ENCODE results near the gene CASP8. TPM values are rescaled to one million over a fixed set of nuclear protein-coding genes. Genes with fewer than 3 reads are reported as not detected.

The CASP8 gene
- polyA plus RNA-seq, 1 donor from 2014 or later: not detected

GRCh38 chr2:201232467-201232815, 27.9 kb upstream of the CASP8 start:
- Histone ChIP-seq H4K20me1 (ENCODE audit: insufficient read depth) (no peaks in the 10 kb centered on the region), H3K79me2 (replicated peaks; ENCODE audit: insufficient read depth, low read length) (no peaks in the 10 kb centered on the region), H3F3A (ENCODE audit: insufficient read depth, low read length, poor library complexity, severe bottlenecking) (no peaks in the 10 kb centered on the region), H3K9me2 (ENCODE audit: insufficient read depth, low read length) (no peaks in the 10 kb centered on the region), H3K9ac (ENCODE audit: low read length) (no peak overlapping the region), H3K36me3 (ENCODE audit: insufficient read depth, low read length) (no peaks in the 10 kb centered on the region), H2AFZ (ENCODE audit: low read depth, low read length) (no peak overlapping the region), H3K4me3 (ENCODE audit: low read length) (no peak overlapping the region), H3K27ac (ENCODE audit: low read length) (no peak overlapping the region), H3K9me3 (ENCODE audit: low read length) (no peaks in the 10 kb centered on the region), H3K27me3 (ENCODE audit: insufficient read depth, low read depth, low read length) (no peaks in the 10 kb centered on the region), H3K4me2 (ENCODE audit: low read length) (no peak overlapping the region)
- TF ChIP-seq REST (IDR thresholded peaks at IDR 0.05; ENCODE audit: borderline replicate concordance): no peak
- TF ChIP-seq RAD21 (conservative IDR thresholded peaks at IDR 0.05): no peak
- no peak for TF ChIP-seq EZH2 (IDR thresholded peaks at IDR 0.05; ENCODE audit: borderline replicate concordance, insufficient read depth, low read length, poor library complexity, severe bottlenecking)
- no peak for TF ChIP-seq EP300 (conservative IDR thresholded peaks at IDR 0.05; ENCODE audit: poor library complexity, severe bottlenecking)
- no peak for TF ChIP-seq SMC3 (conservative IDR thresholded peaks at IDR 0.05; ENCODE audit: poor library complexity)
- no peak for TF ChIP-seq POLR2AphosphoS5 (IDR thresholded peaks at IDR 0.05)
- no peak for TF ChIP-seq MXI1 (conservative IDR thresholded peaks at IDR 0.05; ENCODE audit: poor library complexity, severe bottlenecking)
- no peak for TF ChIP-seq TAF1 (IDR thresholded peaks at IDR 0.05; ENCODE audit: low read depth)
- TF ChIP-seq CTCF (IDR thresholded peaks at IDR 0.05; ENCODE audit: poor library complexity, severe bottlenecking): no peak

GRCh38 chr2:201233192-201233811, 27.0 kb upstream of the CASP8 start:
- H3K9me3 ChIP-seq (ENCODE audit: low read length): no peaks in the 10 kb centered on the region
- no peak overlapping the region for H3K27ac ChIP-seq (ENCODE audit: low read length)
- H4K20me1 ChIP-seq (ENCODE audit: insufficient read depth): no peaks in the 10 kb centered on the region
- no peak overlapping the region for H3K4me3 ChIP-seq (ENCODE audit: low read length)
- no peak overlapping the region for H3K9ac ChIP-seq (ENCODE audit: low read length)
- H3K36me3 ChIP-seq (ENCODE audit: insufficient read depth, low read length): no peaks in the 10 kb centered on the region
- no peak for TF ChIP-seq CTCF (IDR thresholded peaks at IDR 0.05; ENCODE audit: poor library complexity, severe bottlenecking)
- TF ChIP-seq REST (IDR thresholded peaks at IDR 0.05; ENCODE audit: borderline replicate concordance): no peak
- no peak for TF ChIP-seq EZH2 (IDR thresholded peaks at IDR 0.05; ENCODE audit: borderline replicate concordance, insufficient read depth, low read length, poor library complexity, severe bottlenecking)
- TF ChIP-seq RAD21 (conservative IDR thresholded peaks at IDR 0.05): no peak
- no peak for TF ChIP-seq MXI1 (conservative IDR thresholded peaks at IDR 0.05; ENCODE audit: poor library complexity, severe bottlenecking)
- no peak for TF ChIP-seq SMC3 (conservative IDR thresholded peaks at IDR 0.05; ENCODE audit: poor library complexity)
- no peak for TF ChIP-seq TAF1 (IDR thresholded peaks at IDR 0.05; ENCODE audit: low read depth)
- TF ChIP-seq POLR2AphosphoS5 (IDR thresholded peaks at IDR 0.05): no peak
- TF ChIP-seq EP300 (conservative IDR thresholded peaks at IDR 0.05; ENCODE audit: poor library complexity, severe bottlenecking): no peak
- no peaks in the 10 kb centered on the region for H3K27me3 ChIP-seq (ENCODE audit: insufficient read depth, low read depth, low read length)
- H3F3A ChIP-seq (ENCODE audit: insufficient read depth, low read length, poor library complexity, severe bottlenecking): no peaks in the 10 kb centered on the region
- H3K4me2 ChIP-seq (ENCODE audit: low read length): no peak overlapping the region
- no peak overlapping the region for H2AFZ ChIP-seq (ENCODE audit: low read depth, low read length)
- H3K79me2 ChIP-seq (replicated peaks; ENCODE audit: insufficient read depth, low read length): no peaks in the 10 kb centered on the region
- no peaks in the 10 kb centered on the region for H3K9me2 ChIP-seq (ENCODE audit: insufficient read depth, low read length)

Data from neural cell (in vitro differentiated cells).